Fibroblast of skin of right biceps (primary cell): ENCODE data around the gene EYA4.

Source experiments
- DNase-seq: peaks from one replicate; pipeline ENCODE4 v3.0.0-alpha.2; 2013

Gene EYA4, protein sequence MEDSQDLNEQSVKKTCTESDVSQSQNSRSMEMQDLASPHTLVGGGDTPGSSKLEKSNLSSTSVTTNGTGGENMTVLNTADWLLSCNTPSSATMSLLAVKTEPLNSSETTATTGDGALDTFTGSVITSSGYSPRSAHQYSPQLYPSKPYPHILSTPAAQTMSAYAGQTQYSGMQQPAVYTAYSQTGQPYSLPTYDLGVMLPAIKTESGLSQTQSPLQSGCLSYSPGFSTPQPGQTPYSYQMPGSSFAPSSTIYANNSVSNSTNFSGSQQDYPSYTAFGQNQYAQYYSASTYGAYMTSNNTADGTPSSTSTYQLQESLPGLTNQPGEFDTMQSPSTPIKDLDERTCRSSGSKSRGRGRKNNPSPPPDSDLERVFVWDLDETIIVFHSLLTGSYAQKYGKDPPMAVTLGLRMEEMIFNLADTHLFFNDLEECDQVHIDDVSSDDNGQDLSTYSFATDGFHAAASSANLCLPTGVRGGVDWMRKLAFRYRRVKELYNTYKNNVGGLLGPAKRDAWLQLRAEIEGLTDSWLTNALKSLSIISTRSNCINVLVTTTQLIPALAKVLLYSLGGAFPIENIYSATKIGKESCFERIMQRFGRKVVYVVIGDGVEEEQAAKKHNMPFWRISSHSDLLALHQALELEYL

DNA sequence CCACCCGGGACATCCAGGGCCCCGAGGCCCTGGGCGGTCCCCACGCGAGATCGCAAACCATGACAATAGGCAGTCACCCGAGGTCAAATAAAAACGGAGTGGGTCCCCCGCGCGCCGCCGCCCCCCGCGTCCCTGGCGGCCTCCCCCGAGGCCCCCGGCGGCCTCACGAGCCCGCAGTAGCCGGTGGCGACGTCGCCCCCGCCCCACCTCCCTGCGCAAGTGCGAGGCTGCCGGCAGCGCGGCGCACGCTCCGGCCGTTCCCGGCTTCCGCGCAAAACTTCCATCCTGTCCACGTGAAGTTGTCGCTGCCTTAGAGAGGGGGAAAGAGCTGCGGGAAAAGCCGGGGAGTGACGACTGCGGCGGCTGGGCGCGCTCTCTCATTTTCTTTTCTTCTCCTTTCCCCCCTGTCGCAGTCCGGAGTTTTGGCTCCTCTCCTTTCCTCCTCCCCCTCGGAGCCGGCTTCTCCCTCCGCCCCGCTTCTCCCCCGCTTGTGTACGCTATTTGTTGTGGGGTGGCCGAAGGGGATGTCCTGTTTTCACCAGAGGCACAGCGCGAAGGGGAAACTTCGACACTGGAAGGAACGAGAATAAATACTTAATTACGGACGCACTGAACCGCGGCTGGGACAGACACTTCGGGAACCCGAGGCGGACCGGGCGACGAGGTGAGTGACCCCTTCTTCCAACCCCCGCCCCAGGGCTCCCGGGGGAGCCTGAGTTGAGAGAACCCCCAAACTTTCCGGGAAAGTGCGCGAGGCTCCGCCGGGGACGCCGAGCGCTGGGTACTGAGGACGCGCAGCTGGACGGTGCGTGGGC is at the start of gene EYA4:
EYA4 (plus strand) TSS at position 272 of the 815 bp plus-strand sequence. CDS start 33,424 bp downstream, outside the sequence.
- DNase-seq, result peak; percentile 36

DNA sequence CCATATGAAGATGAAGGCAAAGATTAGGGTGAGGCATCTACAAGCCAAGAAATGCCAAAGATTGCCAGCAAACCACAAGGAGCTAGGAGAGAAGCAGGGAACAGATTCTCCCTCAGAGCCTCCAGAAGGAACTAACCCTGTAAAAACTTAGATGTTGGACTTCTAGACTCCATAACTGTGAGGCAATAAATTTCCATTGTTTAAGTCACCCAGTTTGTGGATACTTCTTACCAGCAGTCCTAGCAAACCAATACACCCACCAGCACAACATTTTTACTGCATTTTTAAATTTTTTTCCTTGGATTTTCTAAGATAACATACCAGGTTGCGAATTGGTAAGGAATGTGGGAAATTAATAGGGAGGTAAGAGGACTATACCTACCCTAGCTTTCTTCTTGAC is 47.8 kb upstream of the EYA4 start:
- no peak for DNase-seq

DNA sequence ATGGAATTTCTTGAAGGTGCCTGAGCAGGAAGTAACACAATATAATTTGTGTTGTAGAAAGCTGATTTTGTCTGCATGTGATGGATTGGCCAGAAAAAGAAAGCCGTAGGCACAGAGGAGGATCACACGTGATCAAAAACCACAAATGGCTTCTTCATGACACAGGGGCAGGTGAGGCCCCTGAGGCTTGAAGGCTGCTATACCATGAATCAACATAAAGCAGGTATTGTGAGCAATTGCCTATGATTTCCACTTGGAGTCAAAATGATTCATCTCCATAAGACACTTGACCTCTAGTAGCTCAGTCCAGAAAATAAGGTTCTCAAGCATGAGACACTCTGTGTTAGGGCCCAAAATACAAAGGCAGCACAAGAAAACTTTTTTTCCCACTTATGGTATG is 42.4 kb upstream of the EYA4 start:
- DNase-seq, result no peak

DNA sequence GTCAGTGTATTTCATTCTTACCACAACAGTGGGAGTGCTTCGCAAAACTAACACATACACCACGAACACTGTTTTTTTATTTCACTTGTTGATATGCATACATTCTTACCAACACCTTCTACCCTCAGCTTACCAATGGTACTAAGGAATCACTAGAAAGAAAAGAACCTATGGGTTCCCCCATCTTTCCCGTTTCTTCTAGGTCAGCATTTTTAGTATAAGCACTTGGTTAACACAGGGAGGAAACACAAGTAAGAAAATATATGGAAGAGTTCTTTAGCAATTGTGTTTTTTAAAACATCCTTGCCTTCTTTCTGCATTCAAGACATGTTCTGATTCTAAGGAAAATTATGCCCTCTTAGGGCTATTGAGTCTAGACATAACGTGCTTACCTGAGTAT is 39.9 kb upstream of the EYA4 start:
- DNase-seq, result no peak

DNA sequence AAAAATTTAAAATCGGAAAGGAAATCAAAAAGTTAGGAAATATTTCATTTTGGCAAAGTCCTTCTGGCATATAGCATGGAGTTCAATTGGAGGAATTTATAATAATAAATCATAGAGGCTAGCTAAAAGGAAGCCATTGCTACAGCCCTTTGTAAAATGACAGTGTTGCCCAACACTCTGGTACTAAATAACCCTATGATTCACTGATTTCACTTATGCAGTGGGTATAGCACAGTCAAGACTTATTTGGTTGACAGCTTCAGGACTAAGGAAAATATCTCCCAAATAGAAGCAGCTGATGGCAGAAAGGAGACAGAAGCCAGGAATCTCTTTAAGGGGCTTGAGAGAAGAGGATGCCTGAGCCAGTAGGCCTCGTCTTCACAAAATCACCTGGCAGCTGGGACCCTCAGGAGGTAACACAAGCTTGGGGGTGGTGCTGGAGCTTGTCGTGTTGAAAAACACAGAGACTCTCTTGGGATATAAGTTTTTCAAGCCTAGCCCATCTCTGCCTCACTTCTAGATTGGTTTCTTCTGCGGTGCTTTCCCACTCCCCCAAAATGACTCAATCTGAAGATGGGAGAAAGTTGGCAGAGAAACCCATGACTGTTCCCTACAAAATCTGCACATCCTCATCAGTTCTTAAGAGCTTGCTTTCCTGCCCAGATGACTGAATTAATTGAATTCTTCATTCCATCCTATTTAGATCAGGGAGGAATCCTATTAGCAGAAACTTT is 38.4 kb upstream of the EYA4 start:
- DNase-seq, result peak; percentile 76

DNA sequence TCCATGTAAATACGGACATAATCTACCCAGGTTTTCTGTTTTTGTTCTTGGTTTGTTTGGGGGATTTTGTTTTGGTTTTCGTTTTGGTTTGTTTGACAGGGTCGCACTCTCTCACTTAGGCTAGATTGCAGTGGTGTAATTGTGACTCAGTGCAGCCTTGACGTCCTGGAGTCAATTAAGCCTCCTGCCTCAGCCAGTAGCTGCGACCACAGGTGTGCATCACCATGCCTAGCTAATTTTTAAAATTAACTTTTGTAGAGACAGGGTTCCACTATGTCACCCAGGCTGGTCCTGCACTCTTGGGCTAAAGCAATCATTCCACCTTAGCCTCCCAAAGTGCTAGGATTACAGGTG is 37.8 kb upstream of the EYA4 start:
- DNase-seq, result no peak

DNA sequence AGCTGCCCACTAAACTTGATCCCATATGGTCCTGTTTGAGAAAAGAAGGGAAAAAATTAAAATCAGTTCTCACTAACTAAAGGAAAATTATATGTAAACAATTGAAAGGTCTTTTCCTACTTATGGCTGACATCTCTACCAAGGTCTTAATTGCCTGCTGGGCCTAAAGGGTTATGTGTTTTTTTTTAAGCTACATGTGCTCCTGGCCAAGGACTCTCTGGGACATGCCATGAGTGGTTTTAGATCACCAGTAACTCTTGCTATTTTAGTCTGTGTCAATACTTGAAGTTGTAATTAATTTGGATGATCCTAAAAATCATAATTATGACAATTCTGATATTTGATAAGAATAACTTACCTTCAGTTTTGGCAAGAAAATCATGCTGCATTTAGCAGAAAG is 35.9 kb upstream of the EYA4 start:
- DNase-seq, result no peak

DNA sequence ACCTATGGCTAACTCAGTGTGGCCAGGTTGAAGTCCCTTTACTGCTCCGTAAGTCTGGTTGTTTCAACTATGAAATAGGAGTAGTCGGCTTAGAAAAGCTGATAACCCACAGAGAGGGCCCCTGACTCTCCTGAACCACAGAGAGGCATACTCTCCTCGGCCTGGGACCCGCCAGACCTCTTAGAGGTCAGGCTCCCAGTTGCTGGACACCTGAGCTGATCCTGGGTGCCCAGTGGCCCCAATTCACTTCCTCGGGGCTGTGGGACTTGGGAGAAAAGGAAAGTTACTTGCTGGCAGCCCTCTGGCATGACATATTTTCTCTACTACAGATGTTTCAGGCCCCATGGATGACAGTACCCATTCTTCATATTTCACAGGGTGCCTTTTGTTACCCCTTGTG is 34.2 kb upstream of the EYA4 start:
- no peak for DNase-seq

DNA sequence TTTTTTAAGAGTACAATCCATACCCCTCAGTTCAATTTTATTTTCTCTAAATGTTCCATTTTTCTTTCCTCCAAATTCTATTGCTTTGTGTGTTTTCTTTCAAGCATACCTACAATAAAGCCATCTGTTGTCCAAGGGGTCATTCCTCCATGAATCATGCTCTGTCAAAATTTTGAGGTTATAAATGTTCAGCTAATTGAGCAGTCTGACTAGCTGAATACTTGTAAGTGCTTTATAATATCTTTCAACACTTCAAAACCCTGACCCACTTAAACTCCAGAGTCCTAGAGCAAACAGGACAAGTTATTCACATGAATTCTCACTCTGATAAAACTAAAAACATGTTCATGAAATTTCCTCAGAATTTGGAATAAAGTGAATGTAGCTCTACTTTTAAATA is 33.4 kb upstream of the EYA4 start:
- no peak for DNase-seq

DNA sequence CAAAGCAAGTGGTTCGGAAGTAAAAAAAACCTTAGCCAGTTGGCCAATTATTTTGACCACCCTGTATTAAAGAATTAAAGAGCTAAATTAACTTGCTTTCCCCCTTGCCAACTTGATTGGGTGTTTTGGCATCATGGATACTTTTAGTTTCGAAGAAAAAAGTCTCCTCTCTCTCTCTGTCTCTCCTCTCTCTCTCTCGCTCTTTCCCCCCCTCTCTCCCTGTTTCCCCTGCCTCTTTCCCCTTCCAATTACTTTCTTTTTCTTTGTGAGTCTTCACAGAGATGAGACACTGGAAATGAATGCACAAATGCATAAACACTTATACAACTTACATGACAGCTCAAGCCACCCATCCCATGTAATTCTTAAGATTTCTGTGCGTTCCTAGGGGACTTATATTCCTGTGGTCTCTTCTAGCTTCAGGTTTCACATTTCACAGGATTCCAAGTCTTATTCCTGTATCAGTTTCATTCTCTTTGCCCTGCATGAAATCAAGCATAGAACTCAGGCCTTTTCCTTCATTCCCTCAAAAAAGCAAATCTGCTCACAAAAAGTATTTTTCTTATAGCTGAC is 32.9 kb upstream of the EYA4 start:
- DNase-seq, result peak; percentile 53

DNA sequence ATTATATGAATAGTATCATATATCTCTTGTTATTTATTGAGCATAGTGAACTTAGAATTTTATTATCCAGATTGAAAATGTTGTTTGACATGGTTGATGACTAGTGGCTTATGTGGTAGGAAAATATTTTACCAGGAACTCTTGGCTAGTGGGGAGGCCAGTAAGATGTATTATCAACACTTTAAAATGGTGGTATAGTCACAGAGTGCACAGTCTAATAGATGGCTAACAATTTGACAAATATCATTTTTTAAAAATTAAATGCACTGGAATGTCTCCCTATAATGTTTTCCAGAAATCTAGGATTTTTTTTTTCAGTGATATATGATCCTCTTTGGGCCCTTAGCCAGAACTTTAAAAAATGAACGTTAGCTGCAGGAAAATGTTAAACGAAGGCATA is 26.9 kb upstream of the EYA4 start:
- DNase-seq, result peak; percentile 7

DNA sequence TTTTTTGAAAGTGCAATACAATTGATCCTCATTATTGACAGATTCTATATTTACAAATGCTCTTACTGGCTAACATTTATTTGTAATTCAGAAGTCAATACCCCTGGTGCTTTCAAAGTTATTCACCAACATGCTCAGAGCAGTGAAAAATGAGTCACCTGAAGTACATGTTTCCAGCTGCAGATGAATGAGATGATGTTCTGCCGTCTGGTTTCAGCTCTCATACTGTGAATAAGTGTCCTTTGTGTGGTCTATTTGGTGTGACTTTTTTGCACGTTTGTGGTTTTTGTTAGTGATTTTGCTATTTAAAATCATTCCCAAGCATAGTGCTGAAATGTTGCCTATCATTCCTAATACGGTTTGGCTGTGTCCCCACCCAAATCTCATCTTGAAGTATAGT is 22.3 kb upstream of the EYA4 start:
- DNase-seq, result peak; percentile 6

DNA sequence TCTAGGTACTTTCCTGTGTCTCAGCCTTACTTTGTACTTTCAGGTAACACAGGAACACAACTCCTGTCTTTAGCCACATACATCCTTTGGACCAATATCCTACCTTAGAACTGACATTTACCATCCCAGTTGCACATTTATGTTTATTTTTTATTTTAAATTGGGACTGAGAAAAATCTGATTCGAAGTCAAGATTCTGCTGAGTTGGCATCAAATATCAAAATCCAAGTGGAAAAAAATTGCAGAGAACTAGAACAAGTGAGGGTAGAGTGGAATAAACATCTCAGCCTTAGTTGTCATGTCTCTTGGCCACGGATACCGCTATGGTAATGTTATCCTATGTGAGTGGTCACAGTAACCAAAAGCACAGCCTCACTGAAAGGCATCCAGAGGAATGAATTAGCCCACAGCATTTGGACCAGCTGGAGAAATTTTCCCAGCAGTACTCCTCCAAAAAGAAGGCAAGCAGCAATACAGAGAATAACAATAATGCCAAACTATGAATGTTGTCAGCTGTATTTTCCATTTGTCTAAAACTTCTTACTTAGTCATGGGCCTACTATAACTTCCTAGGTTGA is 17.6 kb upstream of the EYA4 start:
- no peak for DNase-seq

DNA sequence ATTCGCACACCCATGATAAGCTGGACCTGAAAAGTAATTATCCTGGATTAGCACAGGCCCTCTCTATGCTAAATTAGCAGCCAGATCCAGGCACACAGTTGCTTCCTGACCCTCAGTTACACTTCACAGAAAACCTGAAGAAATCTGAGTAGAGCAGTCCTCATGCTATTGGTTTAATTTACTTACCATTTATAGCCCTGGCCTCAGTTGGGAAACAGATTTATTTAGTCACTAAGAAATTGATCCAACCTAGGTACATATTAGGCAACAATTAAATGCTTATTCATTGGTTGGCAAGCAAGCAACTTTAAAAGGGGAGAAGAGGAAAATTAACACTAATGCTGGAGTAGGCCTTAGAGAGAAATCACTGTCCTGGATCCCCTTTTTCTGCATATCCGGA is 15.6 kb upstream of the EYA4 start:
- DNase-seq, result no peak

DNA sequence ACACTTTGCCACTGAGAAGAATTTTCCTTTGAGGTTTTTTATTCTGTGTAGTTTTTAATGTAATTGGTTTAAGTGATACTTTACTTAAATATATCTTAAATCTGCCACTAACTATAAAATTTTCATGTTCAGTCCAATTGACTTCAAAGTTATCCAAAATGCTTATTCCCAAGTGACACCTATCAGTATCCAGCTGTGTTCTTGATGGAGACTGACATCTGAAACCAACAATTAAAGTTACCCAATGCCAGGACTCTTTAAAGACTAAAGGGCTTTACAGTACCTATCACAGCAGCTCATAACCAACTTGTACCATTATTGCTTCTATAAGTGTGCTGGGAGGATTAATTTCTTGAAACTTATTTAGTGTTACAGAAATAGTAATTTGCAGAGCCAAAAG is 13.8 kb upstream of the EYA4 start:
- DNase-seq, result no peak

DNA sequence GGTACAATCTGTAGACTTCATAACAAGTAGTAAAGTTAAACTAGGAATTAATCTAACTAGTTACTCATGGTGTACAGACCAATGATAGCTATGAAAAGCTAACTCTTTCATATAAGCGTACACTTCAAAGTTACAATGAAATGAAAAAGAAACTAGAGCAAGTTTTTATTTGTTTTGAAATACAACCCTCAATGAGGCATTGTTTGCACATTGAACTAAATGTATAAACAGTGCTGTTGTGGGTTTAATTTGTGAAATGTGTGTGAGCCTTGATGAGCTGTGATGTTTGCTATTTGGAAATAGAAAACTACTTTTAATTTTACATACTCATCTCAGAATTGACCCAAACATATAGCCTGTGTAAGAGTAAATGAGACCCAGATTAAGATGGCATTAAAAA is 11.1 kb upstream of the EYA4 start:
- DNase-seq, result no peak

DNA sequence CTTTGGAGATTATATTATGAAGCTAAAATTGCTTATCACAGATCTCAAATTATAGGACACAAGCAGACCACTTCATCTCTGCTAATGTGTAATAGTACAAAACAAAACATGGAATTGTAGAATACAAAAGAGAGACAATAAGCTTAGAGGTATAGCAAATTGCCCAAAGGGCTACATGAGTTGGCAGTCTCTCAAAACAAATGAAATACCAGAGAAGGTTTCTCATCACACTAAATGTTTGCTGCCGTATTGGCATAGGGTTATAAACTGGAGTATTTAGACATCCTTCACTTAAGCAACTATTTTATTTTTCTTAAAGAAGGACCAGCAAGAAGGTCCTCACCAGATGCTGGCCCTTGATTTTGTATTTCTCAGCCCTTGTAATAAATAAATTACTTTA is 5.9 kb upstream of the EYA4 start:
- no peak for DNase-seq

DNA sequence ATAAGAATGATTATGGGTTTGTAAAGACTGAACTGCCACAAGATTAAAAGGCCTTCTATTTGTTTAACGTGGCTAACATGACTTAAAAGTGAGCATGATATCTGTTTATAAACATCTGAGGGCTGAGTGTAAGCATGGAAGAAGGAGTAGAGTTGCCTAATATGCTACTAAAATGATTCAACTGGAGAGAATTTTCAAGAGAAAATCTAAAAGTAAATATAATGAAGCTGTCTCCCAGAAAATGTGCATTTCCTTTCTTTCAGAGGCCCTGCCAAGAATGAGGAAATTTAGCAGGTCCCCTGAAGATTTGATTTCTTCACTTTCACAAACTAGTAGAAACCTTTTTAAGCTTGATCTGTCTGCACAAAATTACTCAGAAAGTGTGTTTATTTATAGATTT is 4.2 kb upstream of the EYA4 start:
- peak; percentile 61 for DNase-seq

DNA sequence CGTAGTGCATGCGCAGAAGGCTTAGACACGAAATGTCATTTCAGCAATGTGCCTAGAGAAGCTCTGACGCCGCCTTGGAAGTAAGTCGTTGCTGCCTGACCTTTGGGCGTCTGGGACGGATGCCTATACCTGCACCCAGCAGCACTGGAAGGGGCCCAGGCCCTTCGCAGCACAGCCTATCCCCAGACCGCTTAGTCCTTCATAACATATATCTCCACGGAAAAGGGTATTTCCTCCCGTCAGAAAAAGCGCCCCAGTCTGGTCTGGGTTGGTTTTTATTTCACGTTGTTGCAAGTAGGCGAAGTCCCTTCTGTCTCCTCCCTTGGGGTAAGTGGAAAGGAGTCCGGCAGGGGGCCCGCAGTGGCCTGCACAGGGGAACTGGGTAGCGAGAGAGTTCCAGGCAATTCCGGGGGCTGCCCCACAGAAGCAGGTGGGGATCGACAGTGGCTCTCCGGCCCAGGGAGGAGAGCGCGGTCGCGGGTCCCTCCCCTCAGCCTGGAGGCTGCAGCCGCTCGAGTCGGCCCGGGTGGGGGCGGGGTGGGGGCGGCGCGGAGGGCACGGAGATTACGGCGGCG is 559 bp upstream of the EYA4 start:
- DNase-seq, result peak; percentile 17

DNA sequence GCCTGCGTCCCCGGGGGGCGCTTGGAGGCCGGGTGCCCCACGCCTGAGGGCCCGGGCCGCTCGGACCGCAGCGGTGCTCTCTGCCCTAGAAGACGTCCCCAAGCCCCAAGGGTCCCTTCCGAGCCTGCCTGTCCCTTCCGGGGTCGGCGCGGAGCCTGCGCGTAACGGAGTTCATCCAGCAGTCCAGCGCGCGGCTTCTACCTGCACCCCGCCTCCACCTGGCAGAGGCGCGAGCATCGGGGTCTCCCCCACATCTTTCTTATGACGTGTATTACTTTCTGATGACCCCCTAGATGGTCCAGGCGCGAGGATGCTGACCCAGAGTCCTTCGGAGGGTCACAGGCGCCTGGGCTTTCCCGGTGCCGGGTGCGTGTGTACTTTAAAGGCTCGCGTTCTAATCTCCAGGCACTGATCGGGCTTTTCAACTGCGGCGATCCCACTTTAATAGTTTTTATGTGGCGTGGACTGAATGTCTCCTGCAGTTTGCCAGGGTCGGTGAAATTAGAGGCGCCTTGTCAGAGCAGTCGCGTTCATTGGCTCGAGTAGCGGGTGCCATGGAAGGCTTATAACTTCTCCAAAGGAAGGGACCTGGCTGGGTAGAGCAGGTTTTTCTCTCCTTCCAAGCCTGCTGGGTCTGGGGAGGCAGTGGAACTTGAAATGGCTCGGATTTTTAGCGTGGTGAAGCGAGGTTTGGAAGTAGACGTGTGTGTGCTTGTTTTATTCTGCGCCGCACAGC is 912 bp downstream of the EYA4 start:
- peak; percentile 10 for DNase-seq
